NOMO-1 (cell line): ENCODE data around the gene UBE2F.
"Not testable (repeated sequence)": the region's sequence is repeated elsewhere in the genome, so short reads cannot be mapped to it uniquely, and the experiment has no call there.

Experiments used
- DNase-seq, 2 experiments: peaks; one replicate each; lab custom pipeline; 2025; ENCODE audit not compliant: unreplicated experiment in 2 of 2; lab: John Stamatoyannopoulos, UW

Gene UBE2F

GRCh38 chr2:237977380-237977779 lies 10.6 kb downstream of the UBE2F start:
- no peak for DNase-seq

- no peak for DNase-seq
Measured at GRCh38 chr2:237978058-237978712, 11.4 kb downstream of the UBE2F start.

DNA sequence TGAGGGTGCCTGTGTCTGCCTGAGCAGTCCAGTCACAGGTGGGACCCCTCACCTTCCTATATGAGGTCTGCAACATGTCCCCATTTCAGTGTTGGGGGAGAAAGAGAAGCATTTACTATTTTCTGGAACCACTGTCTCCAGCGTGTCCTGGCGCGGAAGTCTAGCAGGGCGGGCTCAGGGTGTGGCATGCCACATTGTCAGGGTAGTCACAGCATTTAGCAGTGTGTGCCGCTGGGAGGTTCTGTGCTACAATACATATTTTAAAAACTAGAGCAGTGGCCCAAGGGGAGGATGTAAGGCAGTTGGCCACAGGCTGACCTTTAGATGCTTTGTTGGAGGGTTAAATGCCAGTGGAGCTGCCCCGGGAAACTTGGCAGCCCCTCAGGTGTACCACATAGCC lies 12.5 kb downstream of the UBE2F start:
- DNase-seq = no peak

GRCh38 chr2:237980087-237980486 lies 13.3 kb downstream of the UBE2F start:
- no peak for DNase-seq

GRCh38 chr2:237980751-237981150 lies 13.9 kb downstream of the UBE2F start:
- peak; percentile 67 to 79 for DNase-seq

DNA sequence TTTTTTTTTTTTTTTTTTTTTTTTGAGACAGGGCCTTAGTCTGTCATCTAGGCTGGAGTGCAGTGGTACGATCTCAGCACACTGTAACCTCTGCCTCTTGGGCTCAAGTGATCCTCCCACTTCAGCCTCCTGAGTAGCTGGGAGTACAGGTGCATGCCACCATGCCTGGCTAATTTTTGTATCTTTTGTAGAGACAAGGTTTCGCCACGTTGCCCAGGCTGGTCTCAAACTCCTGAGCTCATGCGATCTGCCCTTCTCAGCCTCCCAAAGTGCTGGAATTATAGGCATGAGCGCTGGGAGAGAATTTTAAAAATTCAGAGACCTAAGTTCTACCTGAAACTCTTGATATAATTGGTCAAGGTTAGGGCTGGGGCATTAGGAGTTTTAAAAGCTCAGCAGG lies 14.8 kb downstream of the UBE2F start:
- DNase-seq = not testable (repeated sequence)

DNA sequence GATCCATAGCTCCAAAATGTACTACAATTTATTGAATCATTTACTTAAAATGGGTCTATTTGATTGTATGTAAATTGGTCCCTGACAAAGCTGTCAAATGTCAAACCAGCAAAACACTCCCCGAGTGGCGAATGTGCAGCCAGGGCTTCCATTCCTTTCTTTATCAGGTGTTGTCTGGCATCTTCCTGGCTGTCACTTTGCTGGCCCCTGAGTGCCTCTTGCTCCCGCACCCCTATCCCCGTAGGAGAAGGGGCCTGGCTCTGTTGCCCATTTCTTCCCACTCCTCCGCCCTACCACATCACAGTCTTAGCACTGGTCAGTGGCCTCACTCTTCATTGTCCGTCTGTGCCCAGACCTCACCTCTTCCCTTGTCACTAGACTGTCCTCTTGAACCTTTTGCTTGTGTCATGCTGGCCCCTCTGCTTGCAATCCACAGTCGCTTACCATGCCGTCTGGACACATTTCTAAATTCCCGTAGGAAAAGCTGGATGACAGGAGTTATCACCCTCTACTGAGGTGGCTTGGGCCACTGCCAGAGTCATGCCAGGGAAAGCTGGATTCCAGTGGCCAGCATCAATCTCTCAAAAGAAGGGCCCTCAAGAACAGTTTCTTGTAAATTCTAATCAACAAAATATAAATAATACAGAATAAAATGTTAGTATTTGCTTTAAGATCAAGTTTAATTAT lies 15.4 kb downstream of the UBE2F start:
- no peak for DNase-seq

DNA sequence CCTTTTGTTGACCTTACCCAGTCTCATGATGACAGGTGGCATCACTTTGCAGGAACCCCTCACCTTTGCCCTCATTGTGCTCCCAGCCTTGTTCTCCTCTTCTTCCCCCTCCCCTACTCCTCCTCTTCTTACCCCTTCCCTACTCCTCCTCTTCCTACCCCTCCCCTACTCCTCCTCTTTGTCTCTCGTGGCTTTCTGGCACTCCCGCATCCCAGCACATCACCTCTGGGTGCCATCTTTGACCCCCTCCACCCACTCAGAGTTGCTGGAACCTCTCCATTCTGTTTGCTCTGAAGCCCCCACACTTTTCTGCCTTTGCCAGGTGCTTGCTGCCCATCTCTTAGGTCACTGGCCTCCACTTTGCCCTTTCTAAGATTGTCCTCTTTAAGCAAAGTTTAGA lies 17.1 kb downstream of the UBE2F start:
- DNase-seq = no peak

- no peak for DNase-seq
Measured at GRCh38 chr2:237987268-237987667, 20.5 kb downstream of the UBE2F start.

DNA sequence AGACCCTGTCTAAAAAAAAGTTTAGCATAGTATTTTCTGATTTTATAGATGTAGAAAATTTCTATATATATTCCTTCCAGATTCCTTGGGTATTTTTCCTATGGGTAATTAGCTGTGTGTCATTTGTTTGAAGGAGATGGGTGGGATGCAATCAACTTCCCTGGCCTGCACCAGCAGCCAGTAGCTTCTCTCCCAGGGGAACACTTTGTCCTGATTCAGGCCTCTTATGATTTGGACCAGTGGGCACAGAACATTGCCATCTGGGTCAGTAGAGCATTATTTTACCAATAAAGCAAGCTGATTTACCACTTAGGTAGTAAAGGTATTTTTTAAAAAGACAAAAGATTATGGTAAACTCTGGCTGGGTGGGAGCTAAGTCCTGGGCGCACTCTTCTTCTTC lies 26.9 kb downstream of the UBE2F start:
- DNase-seq = no peak

GRCh38 chr2:237995036-237995435 lies 28.2 kb downstream of the UBE2F start:
- no peak for DNase-seq

DNA sequence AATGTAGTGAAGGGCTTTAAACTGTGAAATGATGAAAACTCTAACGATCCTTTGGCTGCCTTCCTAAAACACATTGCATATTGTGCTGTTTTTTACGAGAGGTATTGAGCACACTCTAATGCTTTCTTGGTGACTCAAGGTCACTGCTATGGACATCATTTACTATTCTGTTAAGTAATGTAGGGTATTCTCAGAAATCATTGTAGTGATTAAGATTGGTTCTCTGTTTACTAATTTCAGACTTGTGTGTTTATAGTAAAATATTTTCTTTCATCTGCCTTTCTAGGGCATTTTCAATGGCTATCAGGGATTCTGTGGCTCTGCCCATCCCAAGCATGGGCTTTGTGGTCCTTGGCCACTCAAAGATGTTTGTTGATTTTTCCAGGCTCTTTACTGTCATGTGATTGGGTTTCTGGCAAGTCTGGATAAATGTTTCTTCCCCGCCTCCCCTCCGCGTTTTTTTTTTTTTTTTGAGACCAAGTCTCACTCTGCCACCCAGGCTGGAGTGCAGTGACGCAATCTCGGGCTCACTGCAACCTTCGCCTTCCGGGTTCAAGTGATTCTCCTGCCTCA lies 29.3 kb downstream of the UBE2F start:
- no peak for DNase-seq

DNA sequence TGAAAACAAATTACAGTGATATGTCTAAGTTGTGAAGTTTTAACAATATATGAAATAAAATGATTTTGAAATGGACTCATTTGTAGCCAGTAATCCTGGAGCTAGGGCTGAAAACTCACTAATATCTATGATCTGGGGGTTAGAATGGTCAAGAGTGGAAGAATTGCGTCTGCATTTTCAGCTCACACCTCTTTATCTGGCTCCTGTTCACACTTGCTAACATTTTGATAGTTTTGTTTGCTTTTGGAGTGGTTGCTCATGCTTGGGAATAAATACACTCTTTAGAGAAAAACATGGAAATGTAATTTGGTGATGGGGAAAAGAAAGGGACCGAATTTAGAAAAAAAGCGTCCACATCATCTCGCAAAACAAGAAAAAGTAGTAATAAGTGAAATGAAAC lies 30.7 kb downstream of the UBE2F start:
- DNase-seq = no peak

- DNase-seq = no peak
Measured at GRCh38 chr2:237998530-237998929, 31.7 kb downstream of the UBE2F start.

GRCh38 chr2:238003234-238004031 lies 36.6 kb downstream of the UBE2F start:
- no peak for DNase-seq

DNA sequence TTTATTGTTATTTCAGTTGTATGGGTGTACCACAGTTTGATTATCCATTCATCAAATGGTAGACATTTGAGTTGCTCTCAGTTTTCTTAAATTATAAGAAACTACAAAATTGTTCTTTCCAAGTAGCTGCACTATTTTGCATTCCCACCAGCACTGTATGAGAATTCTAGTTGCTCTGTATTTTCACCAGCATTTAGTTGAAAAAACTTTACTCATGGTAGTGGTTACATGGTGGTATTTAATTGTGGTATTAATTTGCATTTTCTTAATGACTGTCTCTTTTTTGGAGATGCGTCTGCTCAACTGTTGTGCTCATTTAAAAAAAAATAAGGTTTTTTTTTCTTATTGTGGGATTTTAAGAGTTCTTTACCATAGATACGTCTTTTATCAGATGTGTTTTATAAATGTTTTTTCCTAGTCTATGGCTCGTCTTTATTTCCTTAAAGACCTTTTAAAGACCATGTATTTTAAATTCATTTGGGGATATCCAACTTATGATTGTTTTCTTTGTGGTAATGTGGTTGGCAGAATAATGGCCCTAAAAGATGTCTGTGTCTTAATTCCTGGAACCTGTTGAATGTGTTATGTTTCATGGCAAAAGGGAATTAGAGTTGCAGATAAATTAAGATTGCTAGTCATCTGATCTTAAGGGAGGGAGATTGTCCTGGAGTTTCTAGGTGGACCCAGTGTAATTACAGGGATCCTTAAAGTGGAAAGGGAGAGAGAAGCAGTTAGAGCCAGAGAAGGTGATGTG lies 37.4 kb downstream of the UBE2F start:
- no peak for DNase-seq

DNA sequence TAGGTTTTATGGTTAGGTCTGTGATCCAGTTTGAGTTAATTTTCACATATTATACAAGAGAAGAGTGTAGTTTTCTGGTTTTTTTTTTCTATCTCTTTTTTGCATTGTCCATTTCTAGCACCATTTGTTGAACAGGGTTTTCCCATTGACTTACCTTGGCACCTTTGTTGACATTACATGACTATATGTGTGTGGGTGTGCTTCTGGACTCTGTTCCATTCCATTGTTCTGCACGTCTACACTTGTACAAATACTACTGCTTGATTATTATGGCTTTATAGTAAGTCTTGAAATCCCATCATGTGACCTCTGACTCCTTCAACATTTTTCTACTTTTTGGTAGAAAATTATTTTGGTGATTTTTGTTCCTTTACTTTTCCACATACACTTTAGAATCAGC lies 38.7 kb downstream of the UBE2F start:
- DNase-seq = no peak

DNA sequence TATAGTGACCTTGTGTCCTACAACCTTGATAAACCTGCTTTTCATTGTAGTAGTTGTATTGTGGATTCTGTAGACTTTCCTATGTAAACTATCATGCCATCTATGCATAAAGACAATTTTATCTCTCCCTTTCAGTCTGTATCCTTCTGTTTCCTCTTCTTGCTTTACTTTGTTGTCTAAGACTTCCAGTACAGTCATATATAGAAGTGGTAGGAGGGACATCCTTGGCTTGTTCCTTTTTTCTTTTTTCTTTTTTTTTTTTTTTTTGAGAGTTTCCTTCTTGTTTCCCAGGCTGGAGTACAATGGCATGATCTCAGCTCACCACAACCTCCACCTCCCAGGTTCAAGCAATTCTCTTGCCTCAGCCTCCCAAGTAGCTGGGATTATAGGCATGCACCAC lies 39.7 kb downstream of the UBE2F start:
- DNase-seq = peak in 1 of 2 experiments; percentile 7

DNA sequence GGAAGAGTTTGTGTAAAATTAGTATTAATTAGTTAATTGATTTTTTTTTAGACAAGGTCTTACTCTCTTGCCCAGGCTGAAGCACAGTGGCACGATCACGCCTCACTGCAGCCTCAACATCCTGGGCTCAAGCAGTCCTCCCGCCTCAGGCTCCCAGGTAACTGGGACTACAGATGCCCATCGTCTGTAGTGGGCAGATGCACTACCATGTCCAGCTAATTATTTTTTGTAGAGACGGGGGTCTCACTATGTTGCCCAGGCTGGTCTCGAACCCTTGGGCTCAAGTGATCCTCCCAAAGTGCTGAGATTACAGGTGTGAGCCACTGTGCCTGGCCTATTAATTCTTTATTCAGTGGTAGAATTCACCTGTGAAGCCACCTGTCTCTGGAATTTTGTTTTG lies 41.1 kb downstream of the UBE2F start:
- no peak for DNase-seq

- DNase-seq = no peak
Measured at GRCh38 chr2:238009563-238009962, 42.7 kb downstream of the UBE2F start.

- no peak for DNase-seq
Measured at GRCh38 chr2:238010572-238010971, 43.8 kb downstream of the UBE2F start.
